ENCODE data around the gene TEX22.

- TF ChIP-seq CTCF (IDR thresholded peaks at IDR 0.05) (peak; percentile 24 to 83 (median 78)), POLR2A (IDR thresholded peaks at IDR 0.05) (no peak), EP300 (IDR thresholded peaks at IDR 0.05; ENCODE audit: low read depth) (no peak), POLR2AphosphoS5 (IDR thresholded peaks at IDR 0.05) (peak in 1 of 3 donors; percentile 29)
Measured at GRCh38 chr14:105414456-105415371, 16.4 kb downstream of the TEX22 start.
